Neutrophil (primary cell): ENCODE data around the gene PI4K2A.
A peak's percentile ranks its signal among the peaks of the same experiment; 100 is the strongest.

Source experiments
- H3K27ac ChIP-seq: fragments of 200-600 bp; sonication (generic); 2 replicates; pipeline ENCODE4 v1.5.1; 2016; ENCODE audit warnings: mild to moderate bottlenecking, moderate library complexity
- H3K27me3 ChIP-seq: fragments of 200-600 bp; sonication (generic); 2 replicates; pipeline ENCODE4 v1.6.0; 2016; ENCODE audit warnings: mild to moderate bottlenecking
- H3K36me3 ChIP-seq: fragments of 200-600 bp; sonication (generic); 2 replicates; pipeline ENCODE4 v1.5.1; 2017
- H3K4me1 ChIP-seq, 2 experiments: fragments of 200-600 bp in 1 of 2; sonication (generic) in 1 of 2; 1 replicate in 1 of 2; 2 replicates in 1 of 2; pipeline versions ENCODE4 v1.5.1 to v1.6.1; 2013 to 2016; ENCODE audit warnings: low read depth in 1 of 2, low read length in 1 of 2, mild to moderate bottlenecking in 1 of 2, moderate library complexity in 1 of 2; ENCODE audit not compliant: control insufficient read depth in 1 of 2, insufficient read depth in 1 of 2
- H3K4me3 ChIP-seq, 2 experiments: fragments of 200-600 bp in 1 of 2; sonication (generic) in 1 of 2; 1 replicate in 1 of 2; 2 replicates in 1 of 2; pipeline ENCODE4 v1.5.1; 2013 to 2016; ENCODE audit warnings: low read depth in 1 of 2, low read length in 1 of 2, mild to moderate bottlenecking in 1 of 2, moderate library complexity in 1 of 2
- H3K9me3 ChIP-seq: fragments of 200-600 bp; sonication (generic); 2 replicates; pipeline ENCODE4 v1.5.1; 2016
- CTCF ChIP-seq: fragments of 200-600 bp; sonication (generic); IDR thresholded peaks from 2 replicates; pipeline ENCODE4 v1.5.1; 2016; ENCODE audit warnings: antibody characterized with exemption

Gene PI4K2A

GRCh38 chr10:97627731-97628130 lies 12.7 kb upstream of the PI4K2A start:
- TF ChIP-seq CTCF, result no peak
- H3K27ac ChIP-seq, result no peak overlapping the region
- H3K36me3 ChIP-seq, result no peaks in the 10 kb centered on the region
- H3K27me3 ChIP-seq, result peaks cover 7% of the 10 kb centered on the region
- no peaks in the 10 kb centered on the region for H3K9me3 ChIP-seq
- H3K4me3 ChIP-seq, result no peak overlapping the region
- peaks cover 1 to 2% of the 10 kb centered on the region in 2 experiments for H3K4me1 ChIP-seq

DNA sequence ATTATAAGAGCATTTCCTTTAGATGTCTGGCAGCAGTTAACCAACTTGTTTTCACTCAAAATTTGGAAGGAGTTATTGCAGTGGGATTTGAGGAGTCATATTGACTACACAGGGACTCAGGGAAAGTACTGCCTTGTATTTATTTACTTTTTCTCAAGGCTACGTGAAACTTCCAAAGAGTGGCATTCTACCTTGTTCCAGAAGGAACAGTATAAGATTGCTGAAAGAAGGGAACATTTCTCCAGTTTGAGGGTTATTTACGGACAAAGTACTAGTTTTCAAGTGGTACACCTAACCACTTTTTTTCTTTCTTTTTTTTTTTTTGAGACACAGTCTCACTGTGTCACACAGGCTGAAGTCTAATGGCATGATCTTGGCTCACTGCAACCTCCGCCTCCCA lies 12.2 kb upstream of the PI4K2A start:
- H3K9me3 ChIP-seq, result no peaks in the 10 kb centered on the region
- peaks cover 12% of the 10 kb centered on the region for H3K27me3 ChIP-seq
- no peak overlapping the region for H3K4me3 ChIP-seq
- no peaks in the 10 kb centered on the region for H3K36me3 ChIP-seq
- no peak for TF ChIP-seq CTCF
- H3K4me1 ChIP-seq, result peaks cover 6 to 7% of the 10 kb centered on the region in 2 experiments
- H3K27ac ChIP-seq, result no peak overlapping the region

GRCh38 chr10:97629289-97629688 lies 11.2 kb upstream of the PI4K2A start:
- TF ChIP-seq CTCF, result no peak
- no peak overlapping the region for H3K27ac ChIP-seq
- no peaks in the 10 kb centered on the region for H3K36me3 ChIP-seq

DNA sequence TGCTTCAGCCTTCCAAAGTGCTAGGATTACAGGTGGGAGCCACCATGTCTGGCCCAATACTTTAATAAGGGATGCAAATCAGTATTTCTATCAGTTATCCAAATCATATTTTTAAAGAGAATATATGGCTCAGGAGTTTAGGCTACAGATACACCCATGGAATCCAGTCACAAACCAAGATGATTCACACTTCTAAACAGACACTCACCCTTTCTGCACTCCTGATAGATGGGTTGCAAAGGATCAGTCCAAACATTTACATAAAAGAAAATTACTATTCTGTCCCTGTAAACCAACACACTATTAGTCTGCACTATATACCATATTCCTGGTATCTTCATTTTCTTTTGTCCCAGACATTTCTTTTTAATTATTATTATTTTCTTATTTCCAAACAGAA lies 9.4 kb upstream of the PI4K2A start:
- peaks cover 12 to 13% of the 10 kb centered on the region in 2 experiments for H3K4me1 ChIP-seq
- no peak overlapping the region for H3K27ac ChIP-seq
- no peaks in the 10 kb centered on the region for H3K36me3 ChIP-seq
- no peaks in the 10 kb centered on the region for H3K9me3 ChIP-seq
- peaks cover 16% of the 10 kb centered on the region for H3K27me3 ChIP-seq
- TF ChIP-seq CTCF, result no peak
- no peak overlapping the region for H3K4me3 ChIP-seq

More at GRCh38 chr10:97629289-97629688, 11.2 kb upstream of the PI4K2A start:
- H3K27me3 ChIP-seq, result peaks cover 16% of the 10 kb centered on the region
- peaks cover 12 to 13% of the 10 kb centered on the region in 2 experiments for H3K4me1 ChIP-seq
- H3K4me3 ChIP-seq, result no peak overlapping the region
- no peaks in the 10 kb centered on the region for H3K9me3 ChIP-seq

DNA sequence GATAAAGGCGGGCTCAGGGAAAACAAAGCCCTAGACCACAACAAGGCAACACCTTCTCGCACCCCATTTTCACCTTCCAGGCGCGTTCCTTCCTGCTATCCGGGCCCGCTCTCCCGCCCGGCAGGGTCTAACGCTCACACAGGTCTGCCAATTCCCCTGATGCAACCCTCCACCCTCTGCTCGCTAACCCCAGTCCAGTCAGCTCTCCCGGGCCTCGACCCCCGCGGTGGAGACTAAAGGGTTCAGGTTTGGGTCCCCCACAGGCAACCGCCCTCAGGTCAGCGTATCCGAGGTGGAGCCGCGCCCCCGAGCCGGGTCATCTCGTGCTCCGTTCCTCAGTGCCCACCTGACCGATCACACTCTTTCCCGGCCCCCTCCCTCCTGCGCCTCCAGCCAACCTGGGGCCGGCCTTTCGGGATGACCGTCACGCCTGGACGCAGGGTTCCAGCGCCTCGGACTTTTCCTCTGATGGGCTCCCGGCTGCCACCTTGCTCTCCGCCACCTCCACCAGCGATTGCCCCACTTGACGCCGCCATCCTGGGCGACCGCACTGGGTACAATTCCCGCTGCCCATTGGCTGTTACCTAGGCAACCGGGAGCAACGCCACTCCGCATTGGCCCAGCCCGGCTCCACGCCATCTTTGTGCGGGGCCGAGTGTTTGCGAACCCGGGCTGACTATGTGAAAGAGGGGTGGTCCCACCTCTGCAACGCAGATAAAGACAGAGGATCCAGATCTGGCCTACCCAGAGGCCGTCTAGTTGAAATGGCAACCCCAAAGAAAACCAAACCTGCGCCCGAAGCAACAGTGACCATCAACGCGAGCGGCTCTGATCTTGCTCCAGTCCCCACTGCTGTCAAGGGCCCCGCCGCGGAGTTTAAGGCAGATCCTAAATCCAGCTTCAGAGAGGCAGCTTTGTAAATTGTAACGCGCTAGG lies 7.3 kb upstream of the PI4K2A start, which contains the start of gene MORN4:
MORN4 (minus strand) TSS at position 552 of the 936 bp plus-strand sequence. CDS start 13,847 bp downstream, outside the sequence.
- Histone ChIP-seq H3K9me3 (no peaks in the 10 kb centered on the region), H3K4me1 (peaks cover 12 to 13% of the 10 kb centered on the region in 2 experiments), H3K27me3 (peaks cover 21% of the 10 kb centered on the region), H3K36me3 (no peaks in the 10 kb centered on the region), H3K27ac (no peak within 1 kb of the TSS), H3K4me3 (peak within 1 kb of the TSS; percentile 58 to 66)
- no peak for TF ChIP-seq CTCF
